GM12878 (cell line): ENCODE measurements around the gene MNAT1.

Experiments
- JUND ChIP-seq: IDR thresholded peaks from 2 replicates; pipeline ENCODE4 v1.6.1; 2012; ENCODE audit warnings: low read depth, mild to moderate bottlenecking, low read length, improper control_type of control experiment, moderate library complexity
- RAD51 ChIP-seq: fragments of 450-650 bp; IDR thresholded peaks from 2 replicates; pipeline ENCODE4 v1.6.1; 2016; ENCODE audit warnings: moderate library complexity, mild to moderate bottlenecking, inconsistent platforms
- SP1 ChIP-seq: IDR thresholded peaks from one replicate; pipeline ENCODE4 v1.6.1; 2011; ENCODE audit warnings: low read depth, low read length
- STAT1 ChIP-seq: fragments of 450-650 bp; conservative IDR thresholded peaks from 2 replicates; pipeline ENCODE4 v1.6.1; 2014; ENCODE audit warnings: antibody characterized with exemption, mild to moderate bottlenecking
- ZNF207 ChIP-seq: fragments of 450-650 bp; IDR thresholded peaks from 2 replicates; pipeline ENCODE4 v1.6.1; 2014; ENCODE audit warnings: antibody characterized with exemption, mild to moderate bottlenecking, borderline replicate concordance
- TF ChIP-seq, protein P1 (sequence below): IDR thresholded peaks from 2 replicates; pipeline ENCODE4 v1.6.1; 2011; ENCODE audit warnings: low read depth, mild to moderate bottlenecking, low read length, moderate library complexity, borderline replicate concordance; ENCODE audit errors: extremely low read depth
- TF ChIP-seq, protein P2 (sequence below), 3 experiments: IDR thresholded peaks in 2 of 3; conservative IDR thresholded peaks in 1 of 3; 2 replicates each; pipeline ENCODE4 v1.5.1; 2011; ENCODE audit warnings: low read depth in 3 of 3, low read length in 3 of 3, mild to moderate bottlenecking in 3 of 3, control low read depth in 2 of 3, moderate library complexity in 2 of 3, inconsistent platforms in 1 of 3, mixed read lengths in 1 of 3; ENCODE audit not compliant: control insufficient read depth in 2 of 3, insufficient read depth in 1 of 3; ENCODE audit errors: extremely low read depth in 1 of 3
- TF ChIP-seq, protein P3 (sequence below): fragments of 150-350 bp; IDR thresholded peaks from 2 replicates; pipeline ENCODE4 v1.6.1; 2016; ENCODE audit warnings: low read depth, low read length

DNA sequence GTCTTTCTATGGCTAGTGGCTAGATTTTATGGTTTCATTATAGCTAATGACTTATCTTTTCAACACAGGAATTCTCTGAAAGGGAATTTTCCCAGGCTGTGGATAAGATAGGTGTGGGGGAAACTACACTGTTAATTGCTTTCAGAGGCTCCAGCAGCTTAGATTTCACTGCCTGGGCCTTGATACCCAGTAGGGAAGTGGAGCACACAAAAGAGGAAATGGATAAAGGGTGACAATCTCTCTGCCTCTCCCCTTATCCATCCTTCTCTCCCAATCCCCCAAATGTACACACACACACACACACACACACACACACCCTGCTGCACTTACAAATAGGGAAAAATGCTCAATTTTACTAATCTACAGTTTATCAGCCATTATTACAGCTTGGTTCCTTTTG, 29.5 kb upstream of the MNAT1 start:
- no peak for TF ChIP-seq RAD51
- no peak for TF ChIP-seq SP1
- TF ChIP-seq, protein P1, sequence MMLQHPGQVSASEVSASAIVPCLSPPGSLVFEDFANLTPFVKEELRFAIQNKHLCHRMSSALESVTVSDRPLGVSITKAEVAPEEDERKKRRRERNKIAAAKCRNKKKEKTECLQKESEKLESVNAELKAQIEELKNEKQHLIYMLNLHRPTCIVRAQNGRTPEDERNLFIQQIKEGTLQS, result no peak
- TF ChIP-seq STAT1, result no peak
- TF ChIP-seq, protein P2, sequence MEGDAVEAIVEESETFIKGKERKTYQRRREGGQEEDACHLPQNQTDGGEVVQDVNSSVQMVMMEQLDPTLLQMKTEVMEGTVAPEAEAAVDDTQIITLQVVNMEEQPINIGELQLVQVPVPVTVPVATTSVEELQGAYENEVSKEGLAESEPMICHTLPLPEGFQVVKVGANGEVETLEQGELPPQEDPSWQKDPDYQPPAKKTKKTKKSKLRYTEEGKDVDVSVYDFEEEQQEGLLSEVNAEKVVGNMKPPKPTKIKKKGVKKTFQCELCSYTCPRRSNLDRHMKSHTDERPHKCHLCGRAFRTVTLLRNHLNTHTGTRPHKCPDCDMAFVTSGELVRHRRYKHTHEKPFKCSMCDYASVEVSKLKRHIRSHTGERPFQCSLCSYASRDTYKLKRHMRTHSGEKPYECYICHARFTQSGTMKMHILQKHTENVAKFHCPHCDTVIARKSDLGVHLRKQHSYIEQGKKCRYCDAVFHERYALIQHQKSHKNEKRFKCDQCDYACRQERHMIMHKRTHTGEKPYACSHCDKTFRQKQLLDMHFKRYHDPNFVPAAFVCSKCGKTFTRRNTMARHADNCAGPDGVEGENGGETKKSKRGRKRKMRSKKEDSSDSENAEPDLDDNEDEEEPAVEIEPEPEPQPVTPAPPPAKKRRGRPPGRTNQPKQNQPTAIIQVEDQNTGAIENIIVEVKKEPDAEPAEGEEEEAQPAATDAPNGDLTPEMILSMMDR (IDR thresholded peaks at IDR 0.05 in 2 of 3, conservative IDR thresholded peaks at IDR 0.05 in 1 of 3; ENCODE audit: control insufficient read depth in 2 of 3, extremely low read depth in 1 of 3, insufficient read depth in 1 of 3, low read depth in 3 of 3, low read length in 3 of 3), result no peak
- TF ChIP-seq JUND, result no peak
- TF ChIP-seq, protein P3, sequence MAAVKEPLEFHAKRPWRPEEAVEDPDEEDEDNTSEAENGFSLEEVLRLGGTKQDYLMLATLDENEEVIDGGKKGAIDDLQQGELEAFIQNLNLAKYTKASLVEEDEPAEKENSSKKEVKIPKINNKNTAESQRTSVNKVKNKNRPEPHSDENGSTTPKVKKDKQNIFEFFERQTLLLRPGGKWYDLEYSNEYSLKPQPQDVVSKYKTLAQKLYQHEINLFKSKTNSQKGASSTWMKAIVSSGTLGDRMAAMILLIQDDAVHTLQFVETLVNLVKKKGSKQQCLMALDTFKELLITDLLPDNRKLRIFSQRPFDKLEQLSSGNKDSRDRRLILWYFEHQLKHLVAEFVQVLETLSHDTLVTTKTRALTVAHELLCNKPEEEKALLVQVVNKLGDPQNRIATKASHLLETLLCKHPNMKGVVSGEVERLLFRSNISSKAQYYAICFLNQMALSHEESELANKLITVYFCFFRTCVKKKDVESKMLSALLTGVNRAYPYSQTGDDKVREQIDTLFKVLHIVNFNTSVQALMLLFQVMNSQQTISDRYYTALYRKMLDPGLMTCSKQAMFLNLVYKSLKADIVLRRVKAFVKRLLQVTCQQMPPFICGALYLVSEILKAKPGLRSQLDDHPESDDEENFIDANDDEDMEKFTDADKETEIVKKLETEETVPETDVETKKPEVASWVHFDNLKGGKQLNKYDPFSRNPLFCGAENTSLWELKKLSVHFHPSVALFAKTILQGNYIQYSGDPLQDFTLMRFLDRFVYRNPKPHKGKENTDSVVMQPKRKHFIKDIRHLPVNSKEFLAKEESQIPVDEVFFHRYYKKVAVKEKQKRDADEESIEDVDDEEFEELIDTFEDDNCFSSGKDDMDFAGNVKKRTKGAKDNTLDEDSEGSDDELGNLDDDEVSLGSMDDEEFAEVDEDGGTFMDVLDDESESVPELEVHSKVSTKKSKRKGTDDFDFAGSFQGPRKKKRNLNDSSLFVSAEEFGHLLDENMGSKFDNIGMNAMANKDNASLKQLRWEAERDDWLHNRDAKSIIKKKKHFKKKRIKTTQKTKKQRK, result no peak
- TF ChIP-seq ZNF207, result no peak
